HCT116 (cell line): Measurements from ENCODE around the gene GAREM2. TPM values are rescaled to one million over a fixed set of nuclear protein-coding genes. Genes with fewer than 3 reads are reported as not detected.

ENCODE experiments used
- ATAC-seq: fragments of 200-7000 bp; cut with Tn5 transposase; 2 replicates; pipeline ENCODE4 v1.9.1; 2020; ENCODE audit warnings: mild to moderate bottlenecking, moderate library complexity
- BruUV-seq: library from RNA; stranded (reverse); fragments of 400-500 nt; replicated peaks from 2 replicates; lab custom pipeline; 2021; lab: Mats Ljungman, UMichigan
- CTCF ChIA-PET: fragments of 300-600 bp; sonication (Branson Sonifier 250); formaldehyde crosslinking; loops from one replicate; lab custom pipeline; 2021; ENCODE audit warnings: antibody characterized with exemption; lab: Charles Lee
- POLR2A ChIA-PET: fragments of 300-600, 350-600 bp; sonication (Branson Sonifier 250); formaldehyde crosslinking; loops from one replicate; lab custom pipeline; 2021; ENCODE audit warnings: antibody characterized with exemption; lab: Charles Lee
- RAD21 ChIA-PET, 2 experiments: fragments of 300-600 bp; sonication (Branson Sonifier 250); formaldehyde crosslinking; loops; one replicate each; lab custom pipeline; 2023; ENCODE audit warnings: low total read pairs in 2 of 2; ENCODE audit not compliant: uncharacterized antibody in 2 of 2, unreplicated experiment in 2 of 2, low non-redundant PET in 1 of 2; lab: Charles Lee
- DNase-seq: peaks from one replicate; pipeline ENCODE4 v3.0.0-alpha.2; 2010; ENCODE audit warnings: low read depth, low spot score
- H2AFZ ChIP-seq: fragments of 200-600 bp; shearing (Covaris generic), sonication (generic); 2 replicates; pipeline ENCODE4 v1.6.1; 2017; ENCODE audit warnings: low read depth, mixed run types, mixed read lengths, antibody characterized with exemption, low read length; ENCODE audit not compliant: poor library complexity, severe bottlenecking
- H3K27ac ChIP-seq: 2 replicates; pipeline ENCODE4 v1.5.1; 2012; ENCODE audit warnings: low read depth, low read length
- H3K27me3 ChIP-seq: fragments of 200-600 bp; sonication (generic); 2 replicates; pipeline ENCODE4 v1.6.1; 2016; ENCODE audit warnings: mixed run types, low read length, mixed read lengths; ENCODE audit not compliant: insufficient read depth
- H3K36me3 ChIP-seq, 2 experiments: fragments of 200-500 bp in 1 of 2; fragments of 200-600 bp in 1 of 2; sonication (Bioruptor generic) in 1 of 2; sonication (generic) in 1 of 2; 2 replicates each; pipeline versions ENCODE4 v1.5.1 to v1.6.1; 2014 to 2016; ENCODE audit warnings: low read length in 2 of 2, inconsistent platforms in 1 of 2, mixed read lengths in 1 of 2, mixed run types in 1 of 2; ENCODE audit not compliant: insufficient read depth in 2 of 2, control insufficient read depth in 1 of 2
- H3K4me1 ChIP-seq, 2 experiments: fragments of 200-600 bp in 1 of 2; sonication (generic) in 1 of 2; 2 replicates each; pipeline versions ENCODE4 v1.5.1 to v1.6.1; 2012 to 2017; ENCODE audit warnings: low read length in 2 of 2, inconsistent platforms in 1 of 2, mild to moderate bottlenecking in 1 of 2, mixed read lengths in 1 of 2, mixed run types in 1 of 2, moderate library complexity in 1 of 2; ENCODE audit not compliant: insufficient read depth in 2 of 2, control insufficient read depth in 1 of 2
- H3K4me2 ChIP-seq: fragments of 200-600 bp; sonication (generic); 2 replicates; pipeline ENCODE4 v1.6.1; 2017; ENCODE audit warnings: mixed run types, low read length, mixed read lengths
- H3K4me3 ChIP-seq, 2 experiments: fragments of 200-600 bp in 1 of 2; sonication (generic) in 1 of 2; replicated peaks in 1 of 2; 2 replicates each; pipeline ENCODE4 v1.5.1; 2011 to 2016; ENCODE audit warnings: low read length in 2 of 2, control low read depth in 1 of 2, low read depth in 1 of 2, mild to moderate bottlenecking in 1 of 2, mixed read lengths in 1 of 2, mixed run types in 1 of 2
- H3K79me2 ChIP-seq: fragments of 200-600 bp; sonication (generic); 2 replicates; pipeline ENCODE4 v1.6.1; 2017; ENCODE audit warnings: mild to moderate bottlenecking, mixed run types, low read length, moderate library complexity, mixed read lengths; ENCODE audit not compliant: insufficient read depth
- H3K9ac ChIP-seq: fragments of 200-600 bp; sonication (generic); 2 replicates; pipeline ENCODE4 v1.6.1; 2016; ENCODE audit warnings: low read length, mixed read lengths
- H3K9me2 ChIP-seq: fragments of 200-600 bp; sonication (generic), shearing (Covaris generic); 2 replicates; pipeline ENCODE4 v1.6.1; 2017; ENCODE audit warnings: mixed run types, mild to moderate bottlenecking, moderate library complexity; ENCODE audit not compliant: insufficient read depth
- H3K9me3 ChIP-seq, 2 experiments: fragments of 200-500 bp in 1 of 2; fragments of 200-600 bp in 1 of 2; sonication (Bioruptor generic) in 1 of 2; sonication (generic) in 1 of 2; 2 replicates each; pipeline ENCODE4 v1.6.1; 2014 to 2017; ENCODE audit warnings: low read length in 2 of 2, mixed read lengths in 2 of 2, inconsistent platforms in 1 of 2, low read depth in 1 of 2, mild to moderate bottlenecking in 1 of 2, mixed run types in 1 of 2, moderate library complexity in 1 of 2; ENCODE audit not compliant: control insufficient read depth in 1 of 2, insufficient read depth in 1 of 2
- H4K20me1 ChIP-seq: fragments of 200-600 bp; sonication (generic), shearing (Covaris generic); 2 replicates; pipeline ENCODE4 v1.6.1; 2017; ENCODE audit warnings: mixed run types, mild to moderate bottlenecking, moderate library complexity; ENCODE audit not compliant: insufficient read depth
- CEBPB ChIP-seq: IDR thresholded peaks from 2 replicates; pipeline ENCODE4 v1.6.1; 2012; ENCODE audit warnings: low read depth
- EZH2 ChIP-seq: fragments of 200-600 bp; sonication (generic); IDR thresholded peaks from 2 replicates; pipeline ENCODE4 v1.6.1; 2017; ENCODE audit warnings: antibody characterized with exemption, mixed run types
- POLR2A ChIP-seq: IDR thresholded peaks from 2 replicates; pipeline ENCODE4 v1.7.0; 2011; ENCODE audit warnings: borderline replicate concordance; ENCODE audit not compliant: insufficient read depth, insufficient read length; ENCODE audit errors: extremely low read depth
- POLR2AphosphoS5 ChIP-seq: IDR thresholded peaks from 2 replicates; pipeline ENCODE4 v1.6.1; 2011; ENCODE audit warnings: mild to moderate bottlenecking, low read depth, low read length, moderate library complexity
- RAD21 ChIP-seq: IDR thresholded peaks from 2 replicates; pipeline ENCODE4 v1.6.1; 2012; ENCODE audit warnings: low read depth, mild to moderate bottlenecking
- SIN3A ChIP-seq: IDR thresholded peaks from 2 replicates; pipeline ENCODE4 v1.6.1; 2012; ENCODE audit warnings: low read depth
- SRF ChIP-seq: IDR thresholded peaks from 2 replicates; pipeline ENCODE4 v1.6.1; 2012; ENCODE audit warnings: low read depth
- TCF7L2 ChIP-seq: IDR thresholded peaks from 2 replicates; pipeline ENCODE4 v1.7.0; 2011; ENCODE audit warnings: borderline replicate concordance, inconsistent platforms; ENCODE audit not compliant: insufficient read depth, insufficient read length; ENCODE audit errors: extremely low read depth
- ZFX ChIP-seq: fragments of 450-650 bp; IDR thresholded peaks from 2 replicates; pipeline ENCODE4 v1.6.1; 2017
- intact Hi-C: fragments of 100-400 bp; cut with micrococcal nuclease; formaldehyde crosslinking; loops from 2 replicates; pipeline ENCODE4 v1.10.0; 2022
- total RNA-seq: library from RNA; stranded (reverse); gene quantifications from one replicate; pipeline ENCODE4 v1.2.1, GENCODE V29; 2021; ENCODE audit not compliant: unreplicated experiment
- TF ChIP-seq, protein P1 (sequence below): IDR thresholded peaks from 2 replicates; pipeline ENCODE4 v1.6.1; 2012
- TF ChIP-seq, protein P2 (sequence below), 3 experiments: fragments of 200-600 bp in 1 of 3; sonication (generic) in 1 of 3; IDR thresholded peaks in 2 of 3; conservative IDR thresholded peaks in 1 of 3; 2 replicates each; pipeline ENCODE4 v1.5.1; 2012 to 2017; ENCODE audit warnings: low read depth in 2 of 3, low read length in 2 of 3, antibody characterized with exemption in 1 of 3, borderline replicate concordance in 1 of 3, control low read depth in 1 of 3, mild to moderate bottlenecking in 1 of 3, mixed read lengths in 1 of 3, mixed run types in 1 of 3, moderate library complexity in 1 of 3; ENCODE audit not compliant: insufficient read depth in 1 of 3

GAREM2 gene
- total RNA-seq, 1 experiment from 2014 or later: 13.3 TPM

DNA sequence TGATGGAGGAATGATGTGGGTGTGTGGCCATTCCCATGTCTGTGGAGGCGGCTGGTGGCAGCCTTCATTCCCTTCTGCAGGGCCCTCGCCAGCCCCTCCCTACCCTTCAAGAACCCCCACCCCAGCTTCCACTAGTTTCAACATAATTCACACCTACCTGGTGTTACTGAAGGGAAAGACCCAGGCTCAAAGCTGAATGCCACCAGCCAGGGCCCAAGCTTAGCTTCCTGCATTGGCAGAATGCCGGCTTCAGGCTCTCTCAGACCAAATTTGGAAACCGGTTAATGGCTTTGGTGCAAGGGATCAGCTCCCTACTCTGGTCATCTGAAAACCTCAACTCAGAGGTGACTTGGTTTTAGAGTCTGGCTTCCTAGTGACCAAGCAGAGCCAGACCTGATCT is 16.9 kb downstream of the GAREM2 start:
- POLR2A ChIA-PET: no interaction called here
- no peak overlapping the region for H3K4me2 ChIP-seq
- H3K79me2 ChIP-seq: no peaks in the 10 kb centered on the region
- DNase-seq (no peak), ATAC-seq (no peak)
- no peak overlapping the region for H3K9ac ChIP-seq
- no TSS peak for BruUV-seq
- peaks cover 0 to 6% of the 10 kb centered on the region in 2 experiments; a peak in 1 of 4 replicates for H3K4me1 ChIP-seq
- H3K9me2 ChIP-seq: no peaks in the 10 kb centered on the region
- no peaks in the 10 kb centered on the region for H4K20me1 ChIP-seq
- CTCF ChIA-PET: no interaction called here
- intact Hi-C loops: no loop called here
- no peak for TF ChIP-seq RAD21
- TF ChIP-seq POLR2AphosphoS5: no peak
- TF ChIP-seq CEBPB: no peak
- TF ChIP-seq, protein P1, sequence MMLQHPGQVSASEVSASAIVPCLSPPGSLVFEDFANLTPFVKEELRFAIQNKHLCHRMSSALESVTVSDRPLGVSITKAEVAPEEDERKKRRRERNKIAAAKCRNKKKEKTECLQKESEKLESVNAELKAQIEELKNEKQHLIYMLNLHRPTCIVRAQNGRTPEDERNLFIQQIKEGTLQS: no peak
- no peaks in the 10 kb centered on the region for H3K9me3 ChIP-seq
- RAD21 ChIA-PET: no interaction called here
- H2AFZ ChIP-seq: no peak overlapping the region
- H3K36me3 ChIP-seq: peaks cover 6 to 15% of the 10 kb centered on the region in 2 experiments; a peak in 3 of 4 replicates
- no peaks in the 10 kb centered on the region for H3K27me3 ChIP-seq
- no peak overlapping the region for H3K4me3 ChIP-seq
- no peak overlapping the region for H3K27ac ChIP-seq

DNA sequence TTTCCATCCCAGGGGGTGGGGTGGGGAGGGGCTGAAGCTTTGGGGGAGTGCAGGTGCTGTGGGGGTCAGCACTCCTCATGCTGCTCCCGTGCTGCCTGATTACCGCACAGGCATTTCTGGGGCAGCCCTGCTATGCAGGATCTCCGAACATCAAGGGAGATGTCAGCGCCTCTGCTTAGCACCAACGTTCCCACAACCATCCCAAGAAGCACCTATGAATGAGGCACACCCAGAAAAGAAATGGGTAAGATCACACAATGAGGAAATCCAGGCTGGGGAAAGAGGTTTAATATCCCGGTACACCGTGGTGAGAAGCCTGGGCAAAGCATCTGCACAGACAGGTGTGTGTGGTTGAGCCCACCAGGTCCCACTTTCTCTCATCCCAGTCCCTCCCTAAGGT is 17.5 kb downstream of the GAREM2 start:
- H3K4me1 ChIP-seq: peaks cover 0 to 4% of the 10 kb centered on the region in 2 experiments; a peak in 1 of 4 replicates
- no peaks in the 10 kb centered on the region for H3K9me3 ChIP-seq
- H3K79me2 ChIP-seq: no peaks in the 10 kb centered on the region
- TF ChIP-seq POLR2A: no peak
- TF ChIP-seq, protein P2, sequence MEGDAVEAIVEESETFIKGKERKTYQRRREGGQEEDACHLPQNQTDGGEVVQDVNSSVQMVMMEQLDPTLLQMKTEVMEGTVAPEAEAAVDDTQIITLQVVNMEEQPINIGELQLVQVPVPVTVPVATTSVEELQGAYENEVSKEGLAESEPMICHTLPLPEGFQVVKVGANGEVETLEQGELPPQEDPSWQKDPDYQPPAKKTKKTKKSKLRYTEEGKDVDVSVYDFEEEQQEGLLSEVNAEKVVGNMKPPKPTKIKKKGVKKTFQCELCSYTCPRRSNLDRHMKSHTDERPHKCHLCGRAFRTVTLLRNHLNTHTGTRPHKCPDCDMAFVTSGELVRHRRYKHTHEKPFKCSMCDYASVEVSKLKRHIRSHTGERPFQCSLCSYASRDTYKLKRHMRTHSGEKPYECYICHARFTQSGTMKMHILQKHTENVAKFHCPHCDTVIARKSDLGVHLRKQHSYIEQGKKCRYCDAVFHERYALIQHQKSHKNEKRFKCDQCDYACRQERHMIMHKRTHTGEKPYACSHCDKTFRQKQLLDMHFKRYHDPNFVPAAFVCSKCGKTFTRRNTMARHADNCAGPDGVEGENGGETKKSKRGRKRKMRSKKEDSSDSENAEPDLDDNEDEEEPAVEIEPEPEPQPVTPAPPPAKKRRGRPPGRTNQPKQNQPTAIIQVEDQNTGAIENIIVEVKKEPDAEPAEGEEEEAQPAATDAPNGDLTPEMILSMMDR (IDR thresholded peaks at IDR 0.05 in 2 of 3, conservative IDR thresholded peaks at IDR 0.05 in 1 of 3; ENCODE audit: borderline replicate concordance in 1 of 3, insufficient read depth in 1 of 3, low read depth in 2 of 3, low read length in 2 of 3): no peak
- no peak for TF ChIP-seq ZFX
- TF ChIP-seq SIN3A: no peak
- TF ChIP-seq EZH2: no peak
- no peak for TF ChIP-seq TCF7L2
- TF ChIP-seq SRF: no peak
- no peaks in the 10 kb centered on the region for H3K27me3 ChIP-seq
- peaks cover 11 to 15% of the 10 kb centered on the region in 2 experiments; a peak in 3 of 4 replicates for H3K36me3 ChIP-seq
- intact Hi-C loops: no loop called here
- no TSS peak for BruUV-seq
- ATAC-seq (no peak), DNase-seq (no peak)
- ChIA-PET RAD21 (no interaction called here), POLR2A (no interaction called here), CTCF (no interaction called here)
- no peak overlapping the region for H3K27ac ChIP-seq
- H3K4me3 ChIP-seq: no peak overlapping the region
- no peaks in the 10 kb centered on the region for H4K20me1 ChIP-seq
- H3K9me2 ChIP-seq: no peaks in the 10 kb centered on the region
- no peak overlapping the region for H2AFZ ChIP-seq
- no peak overlapping the region for H3K9ac ChIP-seq
- no peak overlapping the region for H3K4me2 ChIP-seq
